H1 (cell line): ENCODE measurements around the gene PER2. TPM values are rescaled to one million over a fixed set of nuclear protein-coding genes. Genes with fewer than 3 reads are reported as not detected.

Experiments used
- CHD2 ChIP-seq: IDR thresholded peaks from 2 replicates; pipeline ENCODE4 v1.6.1; 2012; ENCODE audit warnings: low read length, improper control_type of control experiment
- CTCF ChIP-seq, 3 experiments: IDR thresholded peaks; 1 replicate in 2 of 3; 2 replicates in 1 of 3; pipeline versions ENCODE4 v1.5.1 to v1.6.1; 2011; ENCODE audit warnings: low read length in 3 of 3, mild to moderate bottlenecking in 3 of 3, inconsistent platforms in 2 of 3, low read depth in 1 of 3, moderate library complexity in 1 of 3; ENCODE audit not compliant: insufficient read depth in 1 of 3; ENCODE audit errors: control extremely low read depth in 1 of 3
- EGR1 ChIP-seq: IDR thresholded peaks from 2 replicates; pipeline ENCODE4 v1.6.1; 2011; ENCODE audit warnings: low read depth, low read length, borderline replicate concordance
- GABPA ChIP-seq: IDR thresholded peaks from 2 replicates; pipeline ENCODE4 v1.6.1; 2011; ENCODE audit warnings: mild to moderate bottlenecking, low read length, moderate library complexity, borderline replicate concordance; ENCODE audit not compliant: insufficient read depth
- HDAC2 ChIP-seq, 2 experiments: fragments of 300-600 bp in 1 of 2; sonication (generic) in 1 of 2; IDR thresholded peaks; 2 replicates each; pipeline ENCODE4 v1.6.1; 2011 to 2012; ENCODE audit warnings: low read depth in 2 of 2, low read length in 2 of 2, mild to moderate bottlenecking in 2 of 2, moderate library complexity in 2 of 2, borderline replicate concordance in 1 of 2, inconsistent platforms in 1 of 2
- NRF1 ChIP-seq: IDR thresholded peaks from 2 replicates; pipeline ENCODE4 v1.6.1; 2011; ENCODE audit warnings: mild to moderate bottlenecking, low read depth, low read length, improper control_type of control experiment
- SP2 ChIP-seq: IDR thresholded peaks from 2 replicates; pipeline ENCODE4 v1.6.1; 2012; ENCODE audit warnings: mild to moderate bottlenecking, low read length, inconsistent platforms
- SP4 ChIP-seq: IDR thresholded peaks from 2 replicates; pipeline ENCODE4 v1.6.1; 2012; ENCODE audit warnings: low read length, inconsistent platforms
- SUZ12 ChIP-seq: fragments of 200-600 bp; sonication (generic); IDR thresholded peaks from 2 replicates; pipeline ENCODE4 v1.6.1; 2012; ENCODE audit warnings: mild to moderate bottlenecking, inconsistent platforms, low read length, moderate library complexity, mixed read lengths
- TCF12 ChIP-seq: IDR thresholded peaks from 2 replicates; pipeline ENCODE4 v1.6.1; 2011; ENCODE audit warnings: low read depth, mild to moderate bottlenecking, low read length
- polyA plus RNA-seq, 7 experiments: library from polyadenylated mRNA; depleted of rRNA in 3 of 7; stranded (reverse) in 5 of 7; unstranded in 2 of 7; fragments of >200 nt in 5 of 7; fragments of 200-250 nt in 2 of 7; gene quantifications; 1 replicate in 5 of 7; 2 replicates in 1 of 7; 4 replicates in 1 of 7; pipeline versions ENCODE4 v1.2.1 to v1.2.3, GENCODE V29; 2011 to 2013; ENCODE audit warnings: missing spikeins in 2 of 7, mixed read lengths in 2 of 7
- total RNA-seq: library from RNA; stranded (reverse); fragmentation: NEBNext Ultra II Directional; extraction: Animal tissue kit (Norgen Biotek cat#: 25700); gene quantifications from 2 replicates; pipeline ENCODE4 v1.2.1, GENCODE V29; 2021

The PER2 gene
- total and polyA plus RNA-seq, 2 of the 8 experiments (the other 6 are each of a cell fraction or from before 2014, with no cell fraction given) = 0.91 to 5.5 TPM

- TF ChIP-seq HDAC2 (IDR thresholded peaks at IDR 0.05; ENCODE audit: borderline replicate concordance in 1 of 2, low read depth in 2 of 2, low read length in 2 of 2) (0 out of 4 replicates have a peak, but pooled peaks of 1 of the 2 experiments have one; percentile 78), CHD2 (no peak), SP2 (no peak), CTCF (IDR thresholded peaks at IDR 0.05; ENCODE audit: control extremely low read depth in 1 of 3, insufficient read depth in 1 of 3, low read depth in 1 of 3, low read length in 3 of 3) (0 out of 4 replicates have a peak, but pooled peaks of 1 of the 3 experiments have one; percentile 1), TCF12 (no peak), SP4 (peak; percentile 91), GABPA (no peak), NRF1 (no peak), EGR1 (no peak), SUZ12 (no peak; the same call in 1 of the 2 replicates)
Measured at GRCh38 chr2:238231251-238231793, 57.1 kb downstream of the PER2 start (continued).
